Upper lobe of right lung (tissue), 1 donor: ENCODE data around the gene HMHB1. TPM values are rescaled to one million over a fixed set of nuclear protein-coding genes. Genes with fewer than 3 reads are reported as not detected.

ENCODE experiments used
- ATAC-seq: fragments of 200-7000 bp; cut with Tn5 transposase; one replicate; pipeline ENCODE4 v1.9.1; 2020; ENCODE audit warnings: mild to moderate bottlenecking, moderate library complexity
- DNase-seq: peaks from one replicate; pipeline ENCODE4 v3.0.0-alpha.2; 2020
- H3K27ac ChIP-seq: fragments of 200-600 bp; one replicate; pipeline ENCODE4 v1.8.0; 2022
- H3K27me3 ChIP-seq: fragments of 200-600 bp; one replicate; pipeline ENCODE4 v1.8.0; 2022; ENCODE audit warnings: mild to moderate bottlenecking
- H3K36me3 ChIP-seq: fragments of 200-600 bp; one replicate; pipeline ENCODE4 v1.8.0; 2022
- H3K4me1 ChIP-seq: fragments of 200-600 bp; one replicate; pipeline ENCODE4 v1.8.0; 2022
- H3K4me3 ChIP-seq: fragments of 200-600 bp; one replicate; pipeline ENCODE4 v1.8.0; 2022; ENCODE audit warnings: mild to moderate bottlenecking
- H3K9me3 ChIP-seq: fragments of 200-600 bp; one replicate; pipeline ENCODE4 v1.8.0; 2022
- intact Hi-C: fragments of 100-400 bp; cut with DNase I; formaldehyde crosslinking; loops from one replicate; pipeline ENCODE4 v1.11.0; 2022
- total RNA-seq: library from RNA; stranded (reverse); fragmentation: NEBNext Ultra II Directional; extraction: Animal tissue kit (Norgen Biotek cat#: 25700); gene quantifications from one replicate; pipeline ENCODE4 v1.2.1, GENCODE V29; 2021
- TF ChIP-seq, protein P1 (sequence below): fragments of 200-600 bp; IDR thresholded peaks from one replicate; pipeline ENCODE4 v1.8.0; 2022; ENCODE audit warnings: antibody characterized with exemption
- donor health status: DM: no; HTN: yes; CAD: no; lungs with severe emphysema.

The HMHB1 gene
- total RNA-seq, 1 donor from 2014 or later, result not detected

DNA sequence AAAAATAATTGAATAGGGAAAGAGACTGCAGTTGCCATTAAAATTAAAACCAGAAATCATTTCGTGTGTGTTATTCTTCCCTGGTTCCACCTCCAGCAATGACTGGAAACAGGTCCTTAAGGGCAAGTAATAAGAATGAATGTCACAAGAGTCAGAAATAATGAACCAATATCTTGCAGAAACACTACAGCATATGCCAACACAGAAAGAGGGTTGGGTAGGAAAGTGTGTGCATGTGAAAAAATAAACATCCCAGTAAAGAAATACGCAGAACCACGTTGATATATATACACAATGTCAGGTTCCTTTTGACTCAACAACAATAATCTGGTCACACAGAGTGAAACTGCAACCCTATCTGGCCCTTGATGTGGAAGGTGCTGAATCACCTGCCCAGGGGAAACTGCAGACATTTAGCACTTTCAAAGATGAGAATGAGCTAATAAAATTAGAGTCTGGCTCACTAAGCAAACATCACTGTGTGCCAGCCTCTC lies 15.0 kb downstream of the HMHB1 start:
- intact Hi-C loops, result no loop called here
- ATAC-seq, result no peak

DNA sequence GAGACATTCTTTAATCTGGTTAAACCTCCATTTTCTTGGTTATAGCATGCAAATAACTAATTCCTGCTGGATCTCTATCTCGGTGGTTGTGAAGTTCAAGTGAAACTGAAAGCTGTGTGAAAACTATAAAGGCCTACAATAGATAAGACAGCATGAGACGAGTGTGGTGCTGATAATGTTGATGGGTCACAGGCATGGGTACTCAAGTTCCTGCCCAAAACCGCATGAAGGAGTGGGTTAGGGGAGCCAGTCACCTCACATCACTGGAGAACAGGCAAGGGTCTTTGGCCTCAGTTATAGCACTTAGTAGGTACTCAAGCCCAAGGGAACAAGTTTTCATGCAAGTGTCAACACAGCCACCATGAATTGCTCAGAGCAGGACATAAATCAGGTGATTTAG lies 16.7 kb downstream of the HMHB1 start:
- Histone ChIP-seq H3K36me3 (no peaks in the 10 kb centered on the region), H3K27ac (no peak overlapping the region), H3K9me3 (no peaks in the 10 kb centered on the region), H3K4me1 (peaks cover 11% of the 10 kb centered on the region), H3K4me3 (no peak overlapping the region), H3K27me3 (no peaks in the 10 kb centered on the region)
- intact Hi-C loops, result no loop called here
- DNase-seq (no peak), ATAC-seq (no peak)
- TF ChIP-seq, protein P1, sequence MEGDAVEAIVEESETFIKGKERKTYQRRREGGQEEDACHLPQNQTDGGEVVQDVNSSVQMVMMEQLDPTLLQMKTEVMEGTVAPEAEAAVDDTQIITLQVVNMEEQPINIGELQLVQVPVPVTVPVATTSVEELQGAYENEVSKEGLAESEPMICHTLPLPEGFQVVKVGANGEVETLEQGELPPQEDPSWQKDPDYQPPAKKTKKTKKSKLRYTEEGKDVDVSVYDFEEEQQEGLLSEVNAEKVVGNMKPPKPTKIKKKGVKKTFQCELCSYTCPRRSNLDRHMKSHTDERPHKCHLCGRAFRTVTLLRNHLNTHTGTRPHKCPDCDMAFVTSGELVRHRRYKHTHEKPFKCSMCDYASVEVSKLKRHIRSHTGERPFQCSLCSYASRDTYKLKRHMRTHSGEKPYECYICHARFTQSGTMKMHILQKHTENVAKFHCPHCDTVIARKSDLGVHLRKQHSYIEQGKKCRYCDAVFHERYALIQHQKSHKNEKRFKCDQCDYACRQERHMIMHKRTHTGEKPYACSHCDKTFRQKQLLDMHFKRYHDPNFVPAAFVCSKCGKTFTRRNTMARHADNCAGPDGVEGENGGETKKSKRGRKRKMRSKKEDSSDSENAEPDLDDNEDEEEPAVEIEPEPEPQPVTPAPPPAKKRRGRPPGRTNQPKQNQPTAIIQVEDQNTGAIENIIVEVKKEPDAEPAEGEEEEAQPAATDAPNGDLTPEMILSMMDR, result no peak

More for the DNA sequence above, 15.0 kb downstream of the HMHB1 start:
- Histone ChIP-seq H3K9me3 (no peaks in the 10 kb centered on the region), H3K4me3 (no peak overlapping the region), H3K36me3 (no peaks in the 10 kb centered on the region), H3K4me1 (peaks cover 11% of the 10 kb centered on the region), H3K27ac (no peak overlapping the region), H3K27me3 (no peaks in the 10 kb centered on the region)
- DNase-seq, result no peak
- TF ChIP-seq, protein P1, result no peak

DNA sequence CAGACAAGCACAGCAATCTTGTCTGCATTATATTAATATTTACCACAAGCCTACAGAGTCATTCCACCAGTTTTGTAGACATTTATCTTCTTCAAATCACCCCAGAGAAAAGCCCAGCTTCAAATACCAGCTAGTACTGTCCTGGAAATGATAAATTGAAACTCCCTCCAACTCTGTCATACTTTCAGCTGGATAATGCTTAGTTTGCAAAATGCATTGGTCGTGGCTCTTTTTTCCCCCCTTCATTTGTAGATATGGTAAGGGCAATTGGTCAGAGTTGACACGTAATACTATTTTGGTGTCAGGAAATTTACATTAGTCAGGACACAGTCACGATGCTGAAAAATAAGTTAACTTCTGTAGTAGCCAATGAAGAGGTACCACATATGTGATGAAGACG lies 21.2 kb downstream of the HMHB1 start:
- ATAC-seq, result no peak

DNA sequence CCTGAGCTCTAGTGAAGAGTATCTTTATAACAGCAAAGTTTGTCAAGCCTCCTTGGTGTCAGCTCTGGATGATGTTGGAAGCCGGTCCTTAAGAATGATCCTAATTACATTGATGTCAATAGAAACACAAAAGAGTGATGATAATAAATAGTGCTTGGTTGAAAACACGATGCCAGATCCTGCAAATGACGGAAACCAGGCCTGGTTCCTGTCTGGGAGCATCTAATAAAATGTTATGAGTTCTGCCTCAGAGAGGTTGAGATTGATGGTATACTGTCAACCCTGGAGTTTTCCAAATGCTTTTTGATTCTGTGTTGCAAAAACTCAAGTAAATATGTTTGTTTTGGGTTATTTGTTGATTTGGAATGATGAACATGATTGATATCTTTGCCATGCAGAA lies 23.3 kb downstream of the HMHB1 start:
- DNase-seq (no peak), ATAC-seq (no peak)
- TF ChIP-seq, protein P1, result no peak
- H3K36me3 ChIP-seq, result no peaks in the 10 kb centered on the region
- intact Hi-C loops, result no loop called here
- no peaks in the 10 kb centered on the region for H3K27me3 ChIP-seq
- H3K4me3 ChIP-seq, result no peak overlapping the region
- no peaks in the 10 kb centered on the region for H3K9me3 ChIP-seq
- no peaks in the 10 kb centered on the region for H3K4me1 ChIP-seq
- H3K27ac ChIP-seq, result no peak overlapping the region

More for the DNA sequence above, 21.2 kb downstream of the HMHB1 start:
- no peak overlapping the region for H3K4me3 ChIP-seq
- TF ChIP-seq, protein P1, result no peak
- no peak for DNase-seq
- H3K36me3 ChIP-seq, result no peaks in the 10 kb centered on the region
- H3K4me1 ChIP-seq, result no peaks in the 10 kb centered on the region
- intact Hi-C loops, result no loop called here
- no peaks in the 10 kb centered on the region for H3K9me3 ChIP-seq
- H3K27ac ChIP-seq, result no peak overlapping the region
- H3K27me3 ChIP-seq, result no peaks in the 10 kb centered on the region

DNA sequence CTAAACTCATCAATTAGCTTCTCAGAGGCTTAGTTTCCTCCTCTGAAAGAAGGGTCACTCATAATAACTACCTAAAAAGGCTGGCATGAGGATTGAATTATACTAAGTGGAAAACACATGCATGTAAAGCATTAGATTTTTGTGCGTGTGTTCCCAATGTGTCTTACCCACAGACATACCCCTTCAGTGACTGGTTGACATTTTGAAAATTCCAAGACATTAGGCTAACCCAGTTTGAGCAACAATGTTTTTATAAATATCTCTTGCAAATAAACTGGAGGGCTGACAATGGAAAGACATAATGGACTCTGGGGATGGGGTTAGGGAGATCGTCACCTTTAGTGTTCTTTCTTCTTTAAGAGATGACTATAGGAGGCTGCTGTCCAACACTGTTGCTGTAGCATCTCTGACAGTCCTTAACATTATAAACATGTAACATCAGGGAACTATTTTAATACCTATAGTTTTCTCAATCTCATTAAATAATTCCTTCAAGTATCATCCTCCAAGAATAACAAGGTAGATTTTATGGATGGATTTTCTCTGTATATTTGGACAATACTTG lies 24.3 kb downstream of the HMHB1 start:
- TF ChIP-seq, protein P1, result no peak
- H3K36me3 ChIP-seq, result no peaks in the 10 kb centered on the region
- DNase-seq (no peak), ATAC-seq (no peak)
- H3K4me3 ChIP-seq, result no peak overlapping the region
- intact Hi-C loops, result no loop called here
- no peaks in the 10 kb centered on the region for H3K27me3 ChIP-seq
- H3K9me3 ChIP-seq, result no peaks in the 10 kb centered on the region
- no peak overlapping the region for H3K27ac ChIP-seq
- H3K4me1 ChIP-seq, result no peaks in the 10 kb centered on the region
